Embryonic facial prominence (tissue), 1 donor: ENCODE measurements around the gene ZXDC.

Experiments
- DNase-seq: peaks from one replicate; pipeline ENCODE4 v3.0.0-alpha.2; 2016; ENCODE audit errors: extremely low spot score

The ZXDC gene

DNA sequence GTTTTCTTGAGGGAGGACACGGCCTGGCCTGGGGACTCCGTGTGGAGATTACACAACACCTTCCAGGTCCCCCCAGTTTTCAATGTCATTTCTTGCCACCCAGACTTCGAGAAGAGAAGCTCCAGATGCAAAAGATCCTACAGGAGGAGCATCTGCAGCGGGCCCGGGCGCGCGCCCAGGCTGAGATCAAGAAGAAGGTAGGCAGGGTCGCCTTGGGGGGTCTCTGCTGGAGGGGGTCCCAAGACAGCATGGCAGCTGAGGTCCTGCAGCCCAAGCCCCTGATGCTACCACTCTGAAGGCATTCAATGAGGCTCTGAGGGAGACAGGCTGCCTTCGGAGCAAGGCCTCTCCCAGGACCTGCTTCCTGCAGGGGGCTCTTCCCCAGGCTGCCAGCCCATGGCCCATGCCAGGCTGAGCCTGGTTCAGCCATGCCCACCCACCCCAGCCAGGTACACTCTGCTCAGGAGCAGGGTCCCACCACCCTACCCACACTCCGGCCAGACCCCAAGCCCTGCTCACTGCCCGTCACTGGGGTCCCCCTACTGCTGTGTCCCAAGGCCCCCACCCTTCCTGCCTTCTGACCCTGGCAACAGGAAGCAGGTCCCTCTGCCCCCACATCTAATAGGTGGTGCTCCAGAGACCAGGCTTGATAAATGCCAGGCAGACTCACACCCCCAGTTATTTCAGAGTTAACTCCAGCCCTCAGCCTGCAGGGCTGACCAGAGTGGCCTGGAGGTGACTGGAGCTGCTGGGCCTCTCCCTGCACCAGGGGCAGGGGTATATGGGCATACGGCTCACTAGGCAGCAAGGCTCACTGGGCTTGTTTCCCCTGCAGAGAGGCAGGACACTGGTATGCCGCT, 40.0 kb downstream of the ZXDC start:
- DNase-seq, result no peak

DNA sequence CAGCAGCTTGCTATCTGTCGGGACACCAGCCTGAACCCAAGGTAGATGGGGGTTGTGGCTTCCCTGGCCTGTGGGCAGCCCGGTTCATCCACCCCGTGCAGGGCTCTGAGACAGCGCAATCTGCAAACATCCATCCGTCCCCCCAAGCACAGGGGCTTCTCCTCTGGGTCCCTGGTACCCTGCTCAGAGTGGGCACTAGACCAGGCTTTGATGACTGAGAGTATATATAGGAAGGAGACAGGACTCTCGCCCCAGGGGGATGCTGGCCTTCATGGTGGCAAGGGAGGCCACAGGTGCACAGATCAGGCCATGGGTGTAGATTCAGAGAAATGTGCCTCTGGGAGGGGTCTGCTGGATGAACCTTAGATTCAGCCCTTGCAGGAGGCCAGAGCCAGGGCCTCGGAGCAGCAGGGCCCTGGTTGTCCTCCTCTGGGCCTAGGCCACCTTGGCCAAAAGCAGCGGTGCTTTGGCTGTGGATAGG, 40.7 kb downstream of the ZXDC start:
- DNase-seq, result no peak

DNA sequence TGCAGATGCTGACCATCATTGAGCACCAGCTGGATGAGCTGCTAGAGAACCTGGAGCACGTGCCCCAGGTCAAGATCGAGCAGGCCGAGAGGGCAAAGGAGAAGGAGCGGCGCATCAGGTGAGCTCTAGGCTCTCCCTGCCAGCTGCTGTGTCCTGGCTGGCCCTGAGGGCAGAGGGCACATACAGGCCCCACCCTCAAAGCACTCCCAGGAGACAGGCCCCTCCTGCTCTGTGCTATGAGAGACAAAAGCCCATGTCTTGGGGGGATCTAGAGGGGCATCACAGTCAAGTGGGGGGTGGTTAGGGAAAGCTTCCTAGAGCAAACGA, 41.5 kb downstream of the ZXDC start:
- no peak for DNase-seq

DNA sequence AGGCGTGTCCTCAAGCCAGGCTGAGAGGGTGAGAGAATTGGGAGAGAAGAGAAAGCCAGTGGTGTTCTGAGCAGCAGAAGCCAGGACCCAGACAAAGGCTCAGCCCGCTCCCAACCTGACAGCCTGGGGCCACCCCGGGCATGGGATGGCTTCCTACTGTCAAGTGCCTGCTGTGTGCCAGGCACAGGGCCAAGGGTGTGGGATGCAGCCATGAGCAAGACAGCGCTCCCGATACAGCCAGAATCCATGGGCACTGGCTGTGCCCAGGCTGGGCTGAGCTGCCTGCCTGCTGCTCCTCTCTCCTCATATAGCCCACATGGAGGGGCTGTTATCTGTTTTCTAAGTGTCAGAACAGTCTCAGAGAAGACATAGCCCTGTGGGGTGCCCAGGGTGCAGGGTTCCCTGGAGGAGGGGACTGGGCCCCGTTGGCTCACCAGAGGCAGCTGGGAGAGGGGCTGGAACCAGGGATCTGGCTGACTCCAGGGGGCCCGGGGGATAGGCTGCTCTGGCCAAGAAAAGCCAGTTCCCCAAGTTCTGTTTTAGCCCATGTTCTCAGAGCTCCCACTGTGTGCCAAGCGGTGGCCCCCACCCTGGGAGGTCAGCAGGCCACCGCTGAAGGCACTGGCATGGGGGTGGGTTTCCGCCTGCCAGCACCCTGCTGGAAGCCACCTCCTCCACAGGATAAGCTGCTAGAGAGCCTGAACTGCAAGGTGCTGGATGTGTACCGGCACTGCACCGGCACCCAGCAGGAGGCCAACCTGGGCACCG, 42.0 kb downstream of the ZXDC start:
- DNase-seq, result no peak

DNA sequence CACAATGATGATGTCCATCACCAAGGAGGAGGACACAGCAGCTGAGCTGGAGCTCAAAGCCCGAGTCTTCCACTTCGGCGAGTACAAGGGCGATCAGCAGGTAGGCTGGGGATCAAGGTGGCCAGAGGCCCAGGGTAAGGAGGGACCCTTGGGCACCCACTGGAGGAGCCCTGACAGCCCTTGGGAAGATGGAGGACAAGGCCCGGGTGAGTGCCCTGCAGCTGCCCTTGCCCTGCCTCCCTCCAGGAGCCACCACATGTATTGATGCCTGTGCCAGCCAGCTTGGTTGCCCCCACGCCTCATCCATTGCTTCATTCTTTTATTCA, 42.6 kb downstream of the ZXDC start:
- no peak for DNase-seq

DNA sequence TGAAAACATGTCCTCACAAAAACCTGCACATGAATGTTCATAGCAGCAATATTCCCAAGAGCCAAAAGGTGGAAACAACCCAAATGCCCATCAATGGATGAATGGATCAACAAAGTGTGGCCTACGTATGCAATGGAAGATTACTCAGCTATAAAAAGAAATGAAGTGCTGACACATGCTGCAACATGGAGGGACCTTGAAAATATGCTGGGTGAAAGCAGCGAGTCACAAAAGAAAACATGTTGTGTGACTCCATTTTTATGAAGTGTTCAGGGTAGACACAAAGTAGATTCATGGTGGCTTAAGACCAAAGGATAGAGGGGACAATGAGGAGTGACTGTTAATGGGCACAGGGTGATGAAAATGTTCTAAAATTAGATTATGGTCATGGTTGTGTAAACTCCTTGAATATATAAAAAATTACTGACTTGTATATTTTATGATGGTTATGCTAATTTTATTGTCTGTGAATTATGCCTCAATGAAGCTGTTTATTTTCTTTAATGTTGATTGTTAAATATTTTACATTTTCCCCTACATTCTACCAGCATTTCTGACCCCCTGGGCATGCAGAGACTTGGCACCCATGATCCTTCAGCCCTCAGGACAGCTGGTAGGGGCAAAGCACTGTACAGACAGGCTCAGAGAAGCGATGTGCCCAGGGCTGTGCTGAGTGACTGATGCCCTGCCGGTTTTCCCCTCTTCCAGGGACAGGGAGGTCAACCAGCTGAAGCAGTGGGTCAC, 43.2 kb downstream of the ZXDC start:
- DNase-seq, result no peak

DNA sequence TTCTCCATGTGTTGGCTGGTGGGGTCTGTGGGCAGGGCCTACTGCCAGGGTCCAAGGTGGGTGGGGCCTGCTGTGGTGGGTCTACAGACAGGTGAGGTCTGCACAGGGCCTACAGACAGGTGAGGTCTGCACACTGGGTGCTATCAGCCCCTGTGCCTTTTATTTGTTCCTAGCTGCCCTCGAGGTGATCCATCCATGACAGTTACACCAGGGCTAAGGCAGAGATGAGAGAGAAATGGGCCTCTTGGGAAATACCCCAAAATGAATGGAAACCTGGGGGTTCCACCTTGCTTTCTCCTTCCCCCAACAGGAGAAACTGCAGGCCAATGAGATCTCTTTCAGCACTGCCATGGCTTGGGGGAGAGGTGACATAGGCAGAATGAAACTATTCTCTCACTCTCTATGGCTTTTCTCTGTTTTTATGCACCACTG, 44.6 kb downstream of the ZXDC start:
- DNase-seq, result no peak

DNA sequence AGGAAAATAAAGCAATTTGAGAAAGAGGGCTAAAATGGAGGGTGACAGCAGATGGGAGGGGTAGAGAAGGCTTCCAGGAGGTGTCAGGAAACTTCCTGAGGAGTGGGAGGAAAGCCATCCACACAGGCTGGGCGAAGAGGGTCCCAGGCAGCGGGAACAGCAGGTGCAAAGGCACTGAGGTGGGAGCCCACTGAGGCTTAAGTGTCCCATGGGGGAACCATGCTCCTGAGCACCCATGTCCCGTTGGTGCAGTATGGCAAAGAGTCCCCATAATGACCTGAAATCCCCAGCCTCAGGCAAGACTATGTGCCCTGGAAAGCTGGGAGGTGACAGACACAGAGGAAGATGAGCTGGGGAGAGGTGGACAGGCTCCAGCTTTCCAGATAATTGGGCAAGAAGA, 50.9 kb downstream of the ZXDC start:
- no peak for DNase-seq

DNA sequence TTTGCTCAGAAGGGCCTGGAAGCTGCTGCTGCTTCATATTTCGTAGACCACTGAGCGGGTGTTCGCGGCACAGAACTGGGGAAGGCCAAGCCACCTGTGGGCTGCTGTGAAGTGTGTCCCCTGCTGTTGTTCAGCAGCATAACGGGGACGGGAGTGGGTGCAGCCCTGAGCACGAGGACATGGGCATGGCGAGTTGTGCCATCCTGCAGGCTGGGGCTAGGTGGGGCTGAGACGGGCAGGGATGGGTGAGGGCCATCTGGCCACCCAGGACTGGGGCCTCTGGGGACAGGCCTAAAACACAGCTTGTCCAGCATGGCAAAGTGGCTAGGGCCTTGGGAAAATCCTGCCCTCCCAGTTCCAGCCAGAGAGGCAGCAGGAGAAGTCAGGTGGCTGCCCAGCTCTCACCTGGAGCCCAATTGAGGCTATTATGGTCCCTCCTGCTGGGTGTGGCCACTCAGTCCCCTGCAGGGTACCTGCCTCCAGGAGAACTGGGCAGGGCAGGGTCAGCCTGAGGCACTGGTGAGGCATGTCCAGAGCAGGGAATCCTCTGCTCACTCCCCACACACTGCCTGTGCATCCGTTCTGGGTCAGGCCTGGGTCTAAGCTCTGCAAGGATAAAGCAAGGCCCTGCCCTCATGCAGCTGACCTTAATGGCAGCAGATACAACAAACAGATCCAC, 51.5 kb downstream of the ZXDC start:
- DNase-seq, result no peak

DNA sequence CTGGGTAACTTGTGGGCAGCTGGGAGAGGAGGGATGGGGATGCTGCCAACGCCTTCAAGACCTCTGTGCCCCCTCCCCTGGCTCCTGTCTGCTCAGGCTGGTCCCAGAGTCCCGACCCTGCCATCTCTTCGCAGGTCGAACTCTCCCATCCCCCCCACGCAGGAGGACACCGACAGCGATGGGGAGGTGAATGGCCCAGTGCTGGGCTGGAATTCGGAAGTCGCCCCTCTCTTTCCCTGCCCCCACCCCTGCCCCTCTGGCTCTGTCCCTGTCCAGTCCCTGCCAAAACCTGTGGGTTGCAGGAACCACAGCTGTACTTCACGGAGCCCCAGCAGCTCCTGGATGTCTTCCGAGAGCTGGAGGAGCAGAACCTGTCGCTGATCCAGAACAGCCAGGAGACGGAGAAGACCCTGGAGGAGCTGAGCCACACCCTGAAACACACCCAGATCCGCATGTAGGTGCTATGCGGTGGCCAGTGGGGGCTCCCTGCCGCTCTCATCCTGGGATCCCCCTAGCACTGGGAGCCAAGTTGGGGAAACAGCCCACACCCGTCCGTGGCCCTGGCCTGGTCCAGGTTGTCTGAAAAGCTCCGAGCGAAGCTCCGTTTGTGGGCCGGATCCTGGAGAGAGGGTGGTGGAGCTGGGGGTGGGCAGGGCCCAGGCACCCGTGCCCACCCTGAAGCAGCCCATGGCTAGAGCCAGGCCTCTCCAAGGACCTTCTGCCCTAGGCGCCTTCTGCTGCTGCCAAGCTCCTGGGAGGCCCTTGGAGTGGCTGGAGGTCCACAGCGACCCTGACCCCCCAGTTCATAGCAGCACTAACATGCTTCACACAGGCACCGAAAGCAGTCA, 52.3 kb downstream of the ZXDC start:
- DNase-seq, result no peak

DNA sequence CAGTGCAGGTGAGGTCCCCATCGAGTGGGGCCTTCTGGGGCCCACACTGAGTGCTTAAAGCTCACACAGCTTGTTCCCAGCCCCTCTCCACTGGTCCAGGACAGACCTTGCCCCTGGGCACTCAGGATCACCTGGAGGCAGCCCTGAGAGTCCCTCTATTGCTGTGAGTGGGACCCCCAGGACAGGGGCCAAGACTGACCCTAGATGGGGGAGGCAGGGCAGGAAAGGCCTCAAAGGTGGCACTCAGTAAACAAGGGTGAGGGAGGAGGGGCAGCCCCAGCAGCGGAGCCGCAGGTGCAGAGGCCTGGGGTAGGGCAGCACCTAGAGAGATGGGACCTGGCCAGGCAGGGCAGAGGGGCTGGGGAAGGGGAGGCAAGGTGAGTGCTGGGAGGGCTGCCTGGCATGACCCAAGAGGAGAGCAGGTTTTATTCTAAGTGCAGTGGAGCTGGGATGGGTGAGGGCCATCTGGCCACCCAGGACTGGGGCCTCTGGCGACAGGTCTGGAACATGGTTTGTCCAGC, 53.1 kb downstream of the ZXDC start:
- no peak for DNase-seq

DNA sequence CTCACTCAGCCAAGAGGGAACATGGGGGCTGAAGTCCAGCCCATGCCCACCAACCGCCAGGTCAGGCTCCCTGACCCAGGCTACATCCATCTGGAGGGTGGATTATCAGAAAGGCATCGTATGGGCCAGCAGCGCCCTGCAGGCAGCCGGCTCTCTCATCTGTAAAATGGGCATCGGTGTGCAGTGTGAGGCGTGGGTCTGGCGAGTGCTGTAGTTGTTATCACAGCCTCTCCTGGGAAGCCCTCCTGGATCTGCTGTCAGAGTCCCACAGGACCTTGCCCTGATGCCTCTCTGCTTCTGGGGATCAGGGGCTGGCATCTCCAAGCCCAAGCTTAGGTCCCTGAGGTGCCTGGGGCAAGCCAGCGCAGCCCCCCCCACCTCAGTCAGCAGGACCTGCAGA, 53.6 kb downstream of the ZXDC start:
- DNase-seq, result no peak

DNA sequence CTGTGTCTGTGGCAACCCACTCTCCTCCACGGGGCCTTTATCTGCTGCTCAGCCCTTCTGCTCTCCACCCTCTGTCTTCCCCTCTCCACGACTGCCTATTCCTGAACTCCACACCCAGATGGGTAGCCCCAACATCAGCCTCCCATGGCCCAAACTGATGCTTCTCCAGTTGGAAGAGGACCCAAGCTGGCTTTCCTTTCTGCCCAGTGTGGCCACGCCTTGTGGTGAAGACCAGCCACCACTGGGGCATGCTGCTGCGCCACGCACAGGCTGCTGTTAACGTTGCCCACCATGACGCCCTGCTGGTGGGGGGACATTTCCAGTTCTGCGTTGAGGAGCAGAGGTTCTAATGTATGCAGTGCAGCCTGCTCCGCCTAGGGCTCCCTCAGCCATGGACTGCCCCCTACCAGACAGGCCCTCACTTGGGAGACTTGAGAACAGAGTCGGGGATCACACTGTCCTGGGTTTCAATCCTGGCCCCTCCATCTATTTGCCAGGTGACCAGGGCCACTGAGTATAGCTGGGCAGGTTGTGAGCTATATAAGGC, 54.0 kb downstream of the ZXDC start:
- no peak for DNase-seq

DNA sequence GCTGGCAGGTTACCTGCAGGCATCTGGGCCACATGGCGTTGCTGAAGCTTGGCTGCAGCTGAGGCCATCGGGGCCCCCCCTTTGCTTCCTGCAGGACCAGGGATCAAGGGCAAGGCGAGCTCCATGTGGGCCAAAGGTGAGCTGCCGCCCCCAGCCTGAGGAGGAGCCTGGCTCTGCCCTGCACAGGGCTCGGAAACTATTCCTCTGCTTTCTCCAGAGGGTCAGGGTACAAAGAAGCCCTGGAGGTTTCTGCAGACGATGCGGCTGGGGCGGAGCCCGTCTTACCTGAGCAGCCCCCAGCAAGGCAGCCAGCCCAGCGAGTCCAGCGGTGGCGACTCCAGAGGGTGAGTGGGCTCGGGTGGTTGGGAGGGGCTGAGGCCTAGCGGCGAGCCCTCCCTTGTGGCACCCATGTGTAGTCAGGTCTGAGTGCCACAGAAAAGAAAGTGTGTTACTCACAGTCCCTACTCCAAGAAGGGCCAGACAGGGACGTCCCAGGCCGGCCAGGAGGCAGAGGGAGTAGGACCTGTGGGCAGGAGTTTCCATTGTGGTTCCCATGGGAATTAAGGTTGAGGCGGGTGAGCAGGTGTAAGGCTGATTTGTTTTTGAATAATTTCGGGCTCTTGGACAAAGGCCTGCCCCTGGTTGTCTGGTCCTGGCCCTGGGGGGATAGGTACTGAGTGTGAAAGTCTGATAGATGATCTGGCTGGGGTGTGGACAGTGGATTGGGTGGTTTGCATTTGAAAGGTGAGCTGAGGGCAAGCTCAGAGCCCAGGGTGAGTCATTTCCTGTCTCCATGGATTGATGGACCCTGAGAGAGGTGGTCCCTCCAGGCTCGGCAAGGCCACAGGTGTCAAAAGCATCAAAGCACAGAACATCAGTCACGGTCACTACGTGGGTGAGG, 55.6 kb downstream of the ZXDC start:
- DNase-seq, result no peak

DNA sequence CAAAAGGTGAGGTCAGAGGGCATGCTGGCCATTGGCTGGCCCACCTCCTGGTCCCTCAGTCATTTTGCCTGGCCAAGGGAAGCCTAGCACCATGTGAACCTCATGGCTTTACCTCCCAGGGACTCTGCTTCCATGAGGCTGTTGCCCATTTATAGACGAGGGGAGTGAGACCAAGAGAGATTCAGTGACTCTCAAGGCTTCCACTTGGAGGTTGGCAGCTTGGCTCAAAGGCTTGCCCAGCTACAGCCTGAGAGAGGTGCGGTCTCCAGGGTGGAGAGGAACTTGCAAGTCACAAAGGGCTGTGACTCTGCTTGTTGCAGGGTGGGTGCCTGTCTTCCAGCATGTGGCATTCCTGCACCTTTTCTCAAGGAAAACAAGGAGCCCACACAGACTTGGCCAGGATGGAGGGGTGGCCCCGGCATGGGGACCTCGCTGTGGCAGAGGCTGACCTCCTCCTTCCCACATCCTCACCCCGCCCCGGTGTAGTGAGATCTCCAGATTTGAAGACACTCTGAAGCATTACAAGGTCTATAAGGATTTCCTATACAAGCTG, 56.5 kb downstream of the ZXDC start:
- DNase-seq, result no peak

DNA sequence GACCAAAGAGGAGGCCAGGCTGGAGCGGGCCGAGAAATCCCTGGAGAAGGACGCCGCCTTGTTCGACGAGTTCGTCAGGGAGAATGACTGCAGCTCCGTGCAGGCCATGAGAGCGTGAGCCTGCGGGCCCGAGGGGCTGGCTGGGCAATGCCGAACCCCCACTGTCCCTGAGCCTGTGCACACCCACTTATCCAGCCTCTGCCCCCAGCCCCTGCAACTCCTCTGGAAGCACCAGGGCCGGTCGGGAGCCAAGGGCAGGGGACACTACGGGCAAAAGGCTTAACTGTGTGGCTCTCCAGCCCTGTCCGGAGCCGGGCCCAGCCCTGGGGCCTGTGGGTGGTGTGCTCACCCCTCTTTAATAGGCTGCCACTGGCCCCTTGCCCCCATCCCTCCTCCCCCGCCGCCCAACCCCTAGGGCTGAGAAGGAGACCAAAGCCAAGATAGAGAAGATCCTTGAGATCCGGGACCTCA, 57.0 kb downstream of the ZXDC start:
- no peak for DNase-seq

DNA sequence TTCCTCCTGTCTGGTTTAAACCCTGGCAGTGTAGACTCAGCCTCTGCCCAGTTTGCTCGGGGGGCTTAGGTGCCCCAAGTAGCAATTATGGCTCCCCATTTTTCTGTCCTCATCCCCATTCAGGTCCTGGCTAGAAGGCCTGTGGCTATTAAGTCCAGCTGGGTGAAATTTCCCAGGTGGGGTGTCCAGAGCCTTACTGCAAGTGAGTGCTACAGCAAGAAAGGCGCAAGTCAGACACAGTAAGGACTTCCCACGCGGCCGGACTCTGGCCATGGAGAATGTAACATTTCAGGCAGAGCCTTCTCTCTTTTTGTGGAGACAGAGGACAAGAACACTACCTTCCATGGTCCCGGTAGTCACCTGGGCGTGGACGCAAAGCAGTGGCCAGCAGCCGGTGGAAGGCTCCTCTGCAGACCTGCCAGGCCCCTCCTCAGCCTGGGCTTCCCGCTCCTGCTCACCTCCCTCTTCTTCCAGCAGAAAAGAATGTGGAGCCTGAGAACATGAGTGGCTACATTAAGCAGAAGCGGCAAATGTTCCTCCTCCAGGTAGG, 57.6 kb downstream of the ZXDC start:
- DNase-seq, result no peak

DNA sequence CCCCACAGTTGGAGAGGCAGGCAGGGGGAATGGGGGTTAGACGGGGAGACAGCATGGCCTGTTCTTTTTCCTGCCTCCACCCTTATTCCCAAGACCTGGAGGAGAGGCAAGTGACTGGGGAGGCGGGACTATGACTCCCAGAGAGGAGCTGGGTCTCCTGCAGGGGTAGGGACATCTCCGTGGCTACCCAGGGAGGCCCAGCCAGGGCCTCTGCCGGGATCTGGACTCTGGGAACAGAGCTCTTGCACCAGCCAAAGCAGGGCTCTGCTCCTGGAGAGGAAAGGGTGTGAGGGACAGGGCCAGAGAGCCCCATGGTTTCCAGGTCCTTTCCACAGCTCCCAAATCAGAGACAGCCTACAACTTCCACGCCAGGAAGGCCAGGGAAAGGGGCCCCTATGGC, 58.2 kb downstream of the ZXDC start:
- no peak for DNase-seq

DNA sequence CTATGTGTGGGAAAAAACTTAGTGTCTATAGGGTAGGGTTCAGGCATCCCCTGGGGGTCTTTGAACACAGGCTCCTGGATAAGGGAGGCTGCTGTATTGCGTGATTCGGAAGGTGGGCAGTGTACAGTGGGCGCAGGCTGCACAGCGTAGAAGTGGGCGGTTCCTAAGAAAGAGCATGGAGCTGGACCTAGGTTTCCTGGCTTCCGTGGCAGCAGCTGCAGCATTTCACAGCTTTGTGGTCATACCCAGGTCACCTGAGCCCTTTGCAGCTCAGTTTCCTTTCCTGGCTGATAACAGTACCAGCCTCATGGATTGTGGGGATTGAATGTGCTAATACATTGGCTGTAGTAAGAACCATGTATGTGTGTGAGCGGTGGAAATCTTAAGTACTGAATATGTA, 58.7 kb downstream of the ZXDC start:
- no peak for DNase-seq
